HG03342 (cell line): ENCODE data around the gene DLG2.

Experiments
- ATAC-seq: cut with Tn5 transposase; IDR thresholded peaks from one replicate; pipeline ENCODE4 v1.9.1; 2021; ENCODE audit warnings: mild to moderate bottlenecking, moderate library complexity; ENCODE audit not compliant: unreplicated experiment

The DLG2 gene

DNA sequence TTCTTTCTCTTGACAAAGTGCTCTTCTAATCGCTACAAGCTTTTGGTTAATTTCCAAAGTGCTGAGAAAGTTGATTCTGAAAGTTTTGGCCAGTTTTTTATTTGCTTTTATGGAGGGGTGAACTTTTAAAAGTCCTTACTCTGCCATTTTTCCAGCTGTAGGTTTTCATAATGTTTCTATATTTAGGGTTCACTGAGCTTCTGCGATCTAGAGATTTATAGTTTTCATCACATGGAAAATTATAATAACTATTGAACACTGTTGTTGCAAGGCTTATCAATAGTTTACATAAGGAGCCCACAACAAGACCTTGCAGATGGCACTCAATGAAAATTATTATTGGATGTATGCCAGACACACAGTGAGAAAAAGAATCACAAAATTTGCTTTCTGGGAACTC lies 55.1 kb downstream of the DLG2 start:
- no peak for ATAC-seq

DNA sequence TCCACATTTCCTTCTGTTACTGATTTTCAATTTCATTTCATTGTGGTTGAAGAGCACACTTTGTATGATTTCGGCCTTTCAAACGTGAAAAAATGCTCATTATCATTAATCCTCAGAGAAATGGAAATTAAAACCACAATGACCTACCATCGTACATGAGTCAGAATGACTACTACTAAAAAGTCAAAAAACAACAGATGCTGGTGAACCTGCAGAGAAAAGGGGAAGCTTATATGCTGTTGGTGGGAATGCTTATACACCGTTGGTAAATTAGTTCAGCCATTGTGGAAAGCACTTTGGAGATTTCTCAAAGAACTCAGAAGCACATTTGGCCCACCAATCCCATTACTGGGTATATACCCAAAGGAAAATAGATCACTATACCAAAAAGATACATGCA lies 57.6 kb downstream of the DLG2 start:
- ATAC-seq, result no peak

DNA sequence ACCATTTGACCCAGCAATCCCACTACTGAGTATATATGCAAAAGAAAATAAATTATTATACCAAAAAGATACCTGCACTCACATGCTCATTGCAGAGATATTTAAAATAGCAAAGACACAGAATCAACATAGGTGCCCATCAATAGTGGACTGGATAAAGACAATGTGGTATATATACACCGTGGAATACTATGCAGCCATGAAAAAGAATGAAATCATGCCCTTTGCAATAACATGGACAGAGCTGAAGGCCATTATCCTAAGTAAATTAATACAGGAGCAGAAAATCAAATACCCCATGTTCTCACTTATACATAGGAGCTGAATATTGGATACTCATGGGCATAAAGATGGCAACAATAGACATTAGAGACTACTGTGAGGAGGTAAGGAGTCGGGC lies 68.7 kb downstream of the DLG2 start:
- no peak for ATAC-seq

DNA sequence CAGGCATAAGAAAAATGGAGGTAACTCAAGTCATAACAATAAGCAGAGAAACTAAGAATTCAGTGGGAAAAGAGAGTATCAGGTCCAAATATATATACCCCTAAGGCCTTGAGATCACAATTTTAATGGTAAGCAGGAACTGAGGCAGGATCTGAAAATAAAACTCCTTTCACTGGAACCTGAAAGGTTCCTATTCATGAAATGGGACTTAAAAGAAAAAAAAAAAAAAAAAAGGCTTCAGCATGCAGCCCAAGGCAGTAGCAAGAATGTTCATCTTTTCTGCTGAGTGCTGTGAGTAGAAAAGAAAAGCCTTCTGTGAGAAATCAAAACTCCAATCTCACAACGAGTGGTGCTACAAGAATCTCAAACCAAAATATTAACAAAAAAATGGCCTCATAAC lies 75.3 kb downstream of the DLG2 start:
- ATAC-seq, result no peak

DNA sequence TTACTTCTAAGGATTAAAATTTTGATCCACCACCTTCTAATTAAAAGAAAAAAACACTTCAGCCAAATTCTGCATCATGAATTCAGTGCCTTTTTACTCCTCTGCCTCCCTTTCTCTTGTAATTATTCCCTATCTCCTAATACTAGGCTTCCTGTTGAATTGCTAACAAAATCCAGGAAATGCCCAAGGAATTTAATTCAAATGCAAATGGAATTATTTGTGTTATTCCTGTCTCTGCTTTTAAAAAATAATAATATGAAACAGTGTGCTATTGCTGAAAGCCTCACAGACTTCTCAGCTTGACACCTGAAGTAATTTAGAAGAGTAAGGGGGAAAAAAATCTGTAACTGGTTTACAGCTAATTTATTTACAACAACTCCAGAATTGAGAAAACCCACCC lies 85.5 kb downstream of the DLG2 start:
- no peak for ATAC-seq

DNA sequence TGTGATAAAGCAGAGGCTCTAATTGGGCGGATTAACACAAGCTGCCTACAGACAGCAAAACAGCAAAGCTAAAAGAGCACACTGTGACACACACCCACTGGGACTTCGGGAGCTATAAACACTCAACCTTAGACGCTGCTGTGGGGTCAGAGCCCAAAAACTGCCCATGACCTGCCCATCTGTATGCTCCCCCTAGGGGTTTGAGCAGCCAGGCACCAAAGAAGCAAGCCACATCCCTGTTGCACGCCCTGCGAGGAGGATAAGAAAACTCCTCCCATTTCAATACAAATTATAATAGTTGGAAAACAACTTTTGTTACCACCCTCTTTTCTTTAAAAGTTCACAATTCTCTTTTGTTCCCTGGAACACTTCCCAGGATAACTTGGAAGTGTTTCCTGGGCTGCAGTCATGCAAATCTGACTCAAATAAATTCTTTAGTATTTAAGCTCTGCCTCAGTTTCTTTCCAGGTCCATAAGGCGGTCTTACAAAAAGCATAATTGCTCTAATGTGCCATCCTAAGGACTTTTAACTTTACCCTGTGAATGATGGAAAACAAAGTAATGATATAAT lies 86.4 kb downstream of the DLG2 start:
- ATAC-seq, result no peak

DNA sequence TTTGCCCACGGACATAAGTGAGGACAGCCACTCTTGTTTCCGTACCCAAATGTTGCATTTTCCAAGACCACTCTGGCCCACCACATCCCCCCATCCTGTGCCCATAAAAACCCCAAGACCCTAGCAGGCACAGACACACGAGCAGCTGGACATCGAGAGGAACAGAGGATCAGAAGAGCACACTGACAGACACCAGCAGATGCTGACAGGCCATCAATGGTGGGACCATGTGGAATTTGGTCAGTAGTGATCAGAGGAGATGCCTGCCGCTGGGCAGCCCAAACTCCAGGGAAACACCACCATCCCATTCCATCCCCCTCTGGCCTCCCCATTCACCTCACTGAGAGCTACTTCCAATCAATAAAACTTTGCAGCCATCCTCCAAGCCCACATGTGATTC lies 87.0 kb downstream of the DLG2 start:
- ATAC-seq, result no peak

DNA sequence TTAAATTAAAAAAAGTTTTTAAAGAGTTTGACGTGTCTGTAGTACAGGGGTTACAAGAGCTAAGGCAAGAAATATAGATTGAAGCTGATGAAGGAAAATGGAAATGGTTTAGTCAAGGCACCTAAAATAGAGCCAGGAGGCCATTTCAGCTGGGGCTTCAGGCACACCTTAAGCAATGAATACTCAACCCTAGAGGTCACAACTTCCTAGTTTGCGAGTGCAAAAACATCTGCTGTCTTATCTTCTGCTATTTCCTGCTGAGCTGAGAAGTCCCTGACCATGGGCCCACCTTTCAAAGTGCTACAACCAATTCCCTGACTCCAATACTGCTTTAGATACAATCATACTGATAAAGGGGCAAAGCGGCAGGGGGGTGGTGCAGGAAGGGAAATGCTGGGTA lies 87.4 kb downstream of the DLG2 start:
- no peak for ATAC-seq

DNA sequence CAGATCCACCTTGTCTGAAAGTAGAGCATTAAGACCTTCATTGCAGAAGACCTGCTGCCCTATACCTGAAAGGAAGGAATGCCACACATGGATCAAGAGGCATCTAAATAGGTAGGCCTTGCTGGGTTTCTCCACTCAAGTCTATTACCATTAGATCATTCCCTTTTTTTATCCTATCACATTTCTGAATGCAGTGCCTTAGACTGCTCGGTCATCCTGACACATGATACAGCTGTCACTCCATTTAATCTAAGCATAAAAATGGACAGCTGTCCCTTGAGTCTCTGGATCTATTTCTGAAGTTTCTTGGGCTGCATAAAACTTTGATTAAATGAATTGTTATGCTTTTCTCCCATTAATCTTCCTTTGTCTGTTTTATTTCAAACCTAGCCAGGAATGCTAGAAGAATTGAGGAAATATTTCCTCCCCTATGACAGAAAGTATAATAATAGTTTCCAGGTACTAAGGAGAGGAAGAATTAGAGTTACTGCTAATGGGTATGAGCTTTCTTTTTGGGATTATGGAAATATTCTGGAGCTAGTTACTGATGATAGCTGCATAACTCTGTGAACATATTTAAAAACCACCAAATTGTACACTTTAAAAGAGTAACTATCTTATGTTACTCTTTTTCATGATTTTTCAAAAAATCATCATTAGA lies 88.0 kb downstream of the DLG2 start:
- no peak for ATAC-seq

DNA sequence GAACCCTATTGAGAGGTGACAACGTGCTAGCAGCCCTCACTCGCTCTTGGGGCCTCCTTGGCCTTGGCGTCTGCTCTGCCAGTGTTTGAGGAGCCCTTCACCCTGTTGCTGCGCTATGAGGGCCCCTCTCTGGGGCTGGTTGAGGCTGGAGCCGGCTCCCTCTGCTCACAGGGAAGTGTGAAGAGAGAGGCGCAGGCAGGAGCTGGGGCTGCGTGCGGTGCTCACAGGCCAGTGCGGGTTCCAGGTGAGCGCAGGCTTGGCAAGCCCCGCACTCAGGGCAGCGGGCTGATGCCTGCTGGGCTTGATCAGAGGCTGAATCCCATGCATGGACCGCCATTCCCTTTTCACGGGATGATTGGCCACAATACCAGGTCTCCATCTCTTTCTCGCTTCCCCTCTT lies 90.7 kb downstream of the DLG2 start:
- no peak for ATAC-seq

DNA sequence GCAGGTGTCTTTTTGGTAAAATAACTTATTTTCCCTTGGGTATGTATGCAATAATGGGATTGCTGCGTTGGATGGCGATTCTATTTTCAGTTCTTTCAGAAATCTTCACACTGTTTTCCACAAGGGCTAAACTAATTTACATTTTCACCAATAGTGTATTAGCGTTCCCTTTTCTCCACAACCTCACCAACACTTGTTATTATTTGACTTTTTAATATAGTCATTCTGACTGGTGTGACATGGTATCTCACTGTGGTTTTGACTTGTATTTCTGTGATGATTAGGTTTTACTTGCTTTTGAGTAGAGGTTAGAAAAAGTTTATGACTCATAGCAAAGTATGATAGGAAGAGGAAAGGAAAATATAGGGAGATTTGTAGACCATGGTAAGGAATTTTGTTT lies 92.3 kb downstream of the DLG2 start:
- ATAC-seq, result no peak

DNA sequence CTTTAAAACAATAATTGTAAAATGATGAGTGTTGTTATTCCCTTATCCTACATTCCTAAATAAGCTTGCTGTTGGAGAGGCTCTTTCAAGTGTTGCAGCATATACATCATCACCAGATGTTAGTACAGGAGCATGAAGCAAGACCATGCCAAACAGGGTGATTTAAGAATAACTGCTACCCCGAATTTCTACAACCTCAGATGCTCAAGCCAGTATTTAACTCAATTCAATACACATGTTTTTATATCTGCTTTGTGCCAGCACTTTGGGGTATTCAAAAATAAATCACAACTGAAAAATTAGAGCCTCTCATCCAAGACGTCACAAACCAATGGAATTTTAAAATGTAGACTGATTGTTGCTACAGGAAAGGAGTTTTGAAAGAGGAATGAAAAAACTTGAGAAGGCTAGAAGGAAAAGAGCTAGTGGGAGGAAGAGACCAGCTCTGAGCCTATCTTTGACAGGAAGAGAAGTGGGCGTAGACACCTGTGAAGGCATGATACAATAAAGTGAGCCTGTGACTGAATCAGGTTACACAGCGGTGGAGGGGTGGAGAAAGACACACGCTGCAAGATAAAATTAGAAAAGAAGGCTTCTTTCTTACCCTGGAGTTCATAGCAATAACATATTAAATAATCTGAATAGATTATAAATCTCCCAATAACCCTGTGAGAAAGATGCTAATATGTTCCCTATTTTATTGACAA lies 95.8 kb downstream of the DLG2 start:
- ATAC-seq, result no peak

DNA sequence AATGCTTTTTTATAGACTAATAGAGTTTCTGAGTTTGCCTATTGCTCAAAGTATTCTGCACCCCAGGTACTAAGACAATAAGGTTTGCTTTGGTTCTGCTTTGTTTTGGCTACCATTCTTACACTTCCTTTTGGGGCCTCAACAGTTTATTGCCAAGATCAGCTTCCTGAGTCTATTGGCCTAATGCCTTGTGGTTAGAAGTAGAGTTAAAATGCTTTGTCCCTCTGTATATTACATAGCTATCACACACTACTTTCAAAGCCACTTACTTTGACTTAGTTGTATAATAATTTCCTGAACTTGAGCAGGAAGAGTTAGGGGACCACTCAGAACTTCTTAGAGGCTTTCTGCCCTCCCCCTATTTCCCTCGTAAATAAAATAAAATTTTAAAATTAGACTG lies 96.5 kb downstream of the DLG2 start:
- no peak for ATAC-seq

DNA sequence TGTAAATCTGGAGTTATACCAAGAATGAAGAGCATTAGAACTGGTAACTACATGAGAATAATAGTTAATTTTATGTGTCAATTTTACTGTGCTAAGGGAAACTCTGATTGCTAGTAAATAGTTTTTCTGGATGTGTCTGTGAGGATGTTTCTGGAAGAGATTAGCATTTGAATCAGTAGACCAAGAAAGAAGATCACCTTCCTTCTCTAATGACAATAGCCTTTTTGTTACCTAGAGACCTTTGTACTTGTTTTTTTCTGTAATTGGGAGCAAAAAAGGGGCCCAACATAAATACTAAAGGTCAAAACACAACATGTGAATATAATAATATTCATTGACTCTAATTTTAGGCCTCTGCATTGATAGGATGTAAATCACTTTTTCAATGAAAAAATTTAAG lies 100.6 kb downstream of the DLG2 start:
- ATAC-seq, result no peak

DNA sequence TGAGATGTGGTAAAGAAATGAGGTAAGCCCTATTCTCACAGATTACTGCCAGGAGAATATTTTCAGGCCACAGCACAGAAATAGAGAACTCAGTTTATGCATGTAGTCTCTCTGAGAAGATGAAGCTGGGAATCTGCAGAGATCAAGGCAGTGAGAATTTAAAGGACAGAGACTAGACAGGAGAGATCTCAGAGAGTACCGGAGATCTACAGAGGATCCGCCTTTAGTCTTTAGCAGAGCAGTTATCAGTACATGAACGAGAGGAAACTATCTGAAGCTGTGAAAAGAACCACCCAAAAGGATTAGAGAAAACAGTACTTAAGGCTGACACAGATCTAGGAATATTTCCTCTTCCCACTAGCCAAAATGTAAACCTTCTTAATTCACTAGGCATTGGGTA lies 101.5 kb downstream of the DLG2 start:
- ATAC-seq, result no peak

DNA sequence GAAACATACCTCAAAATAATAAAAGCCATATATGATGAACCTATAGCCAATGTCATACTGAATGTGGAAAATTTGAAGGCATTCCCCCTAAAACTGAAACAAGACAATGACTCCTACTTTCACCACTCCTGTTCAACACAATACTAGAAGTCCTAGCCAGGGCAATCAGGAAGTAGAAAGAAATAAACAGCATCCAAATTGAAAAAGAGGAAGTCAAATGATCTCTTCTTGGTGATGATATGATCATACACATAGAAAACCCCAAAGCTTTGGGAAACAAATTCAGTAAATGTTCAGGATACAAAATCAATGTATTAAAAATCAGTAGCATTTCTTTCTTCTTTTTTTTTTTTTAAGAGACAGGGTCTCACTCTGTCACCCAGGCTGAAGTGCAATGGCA lies 109.9 kb downstream of the DLG2 start:
- ATAC-seq, result no peak

DNA sequence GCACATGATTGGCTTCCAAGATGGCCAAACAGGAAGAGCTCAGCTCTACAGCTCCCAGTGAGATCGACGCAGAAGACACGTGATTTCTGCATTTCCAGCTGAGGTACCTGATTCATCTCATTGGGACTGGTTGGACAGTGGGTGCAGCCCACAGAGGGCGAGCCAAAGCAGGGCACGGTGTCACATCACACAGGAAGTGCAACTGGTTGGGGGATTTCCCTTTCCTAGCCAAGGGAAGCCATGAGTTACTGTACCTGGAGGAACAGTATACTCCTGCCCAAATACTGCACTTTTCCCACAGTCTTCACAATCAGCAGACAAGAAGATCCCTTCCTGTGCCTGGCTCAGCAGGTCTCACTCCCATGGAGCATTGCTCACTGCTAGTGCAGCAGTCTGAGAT lies 131.2 kb downstream of the DLG2 start:
- no peak for ATAC-seq

DNA sequence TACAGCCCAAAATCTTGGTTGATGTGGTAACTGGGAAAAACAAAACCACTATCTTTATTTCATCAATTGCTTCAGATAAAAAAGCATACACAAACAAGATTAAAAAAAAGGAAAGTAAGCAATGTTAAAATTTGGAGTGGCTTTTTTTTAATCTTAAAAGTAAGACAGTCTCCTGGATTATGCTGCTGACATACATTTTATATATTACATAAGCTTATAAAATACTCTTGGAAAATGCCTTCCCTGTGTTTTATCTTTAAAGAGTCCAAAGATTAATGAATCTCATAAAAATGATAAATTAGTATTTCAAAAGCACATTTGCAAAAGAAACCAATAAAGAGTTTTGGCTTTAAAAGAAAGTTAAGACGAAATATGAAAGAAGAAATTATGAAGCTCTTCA lies 132.7 kb downstream of the DLG2 start:
- ATAC-seq, result no peak

DNA sequence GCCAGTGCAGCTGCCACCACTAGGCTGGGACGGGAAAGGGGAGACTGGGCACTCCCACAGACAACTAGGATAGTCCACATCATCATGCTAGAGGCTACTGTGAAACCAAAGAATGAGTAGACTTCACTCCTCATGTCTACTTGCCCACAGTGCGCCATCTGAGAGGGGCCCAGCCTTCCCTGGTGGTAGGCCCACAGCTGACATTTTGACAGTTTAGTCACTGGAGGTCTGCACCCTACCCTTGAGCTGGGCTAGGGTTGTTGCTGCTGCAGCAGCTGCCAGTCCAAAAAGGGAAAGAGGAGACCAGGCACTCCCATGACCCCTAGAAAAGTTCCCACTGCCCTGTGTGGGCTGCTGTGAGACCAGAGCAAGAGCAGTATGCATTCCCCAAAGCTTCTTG lies 141.2 kb downstream of the DLG2 start:
- ATAC-seq, result no peak

DNA sequence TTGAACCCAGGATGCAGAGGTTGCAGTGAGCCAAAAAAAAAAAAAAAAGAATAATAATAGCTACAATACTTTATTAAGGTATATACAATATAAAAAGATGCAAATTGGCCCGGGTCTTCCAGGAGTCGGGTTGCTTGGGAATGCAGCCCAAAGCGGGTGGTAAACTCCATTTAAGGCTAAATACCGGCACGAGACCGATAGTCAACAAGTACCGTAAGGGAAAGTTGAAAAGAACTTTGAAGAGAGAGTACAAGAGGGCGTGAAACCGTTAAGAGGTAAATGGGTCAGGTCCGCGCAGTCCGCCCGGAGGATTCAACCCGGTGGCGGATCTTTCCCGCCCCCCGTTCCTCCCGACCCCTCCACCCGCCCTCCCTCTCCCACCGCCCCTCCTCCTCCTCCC lies 143.3 kb downstream of the DLG2 start:
- no peak for ATAC-seq

DNA sequence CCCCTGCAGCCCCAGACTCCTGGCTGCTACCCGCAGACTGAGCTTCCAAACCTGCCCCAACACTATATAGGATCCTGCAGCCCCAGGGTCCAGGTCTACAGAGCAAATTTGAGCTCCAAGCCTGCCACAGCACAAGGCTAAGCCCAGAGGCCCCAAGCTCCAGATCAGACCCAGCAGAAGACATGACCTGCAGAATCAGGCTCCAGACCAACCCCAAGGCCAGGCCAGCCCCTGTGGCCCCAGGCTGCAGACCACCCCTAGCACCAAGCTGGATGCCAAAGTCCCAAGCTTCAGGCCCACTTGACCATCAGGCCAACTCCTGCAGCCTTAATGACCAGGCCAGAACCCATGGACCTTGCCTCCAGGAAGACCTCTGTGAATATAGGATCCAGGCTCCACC lies 145.3 kb downstream of the DLG2 start:
- no peak for ATAC-seq

DNA sequence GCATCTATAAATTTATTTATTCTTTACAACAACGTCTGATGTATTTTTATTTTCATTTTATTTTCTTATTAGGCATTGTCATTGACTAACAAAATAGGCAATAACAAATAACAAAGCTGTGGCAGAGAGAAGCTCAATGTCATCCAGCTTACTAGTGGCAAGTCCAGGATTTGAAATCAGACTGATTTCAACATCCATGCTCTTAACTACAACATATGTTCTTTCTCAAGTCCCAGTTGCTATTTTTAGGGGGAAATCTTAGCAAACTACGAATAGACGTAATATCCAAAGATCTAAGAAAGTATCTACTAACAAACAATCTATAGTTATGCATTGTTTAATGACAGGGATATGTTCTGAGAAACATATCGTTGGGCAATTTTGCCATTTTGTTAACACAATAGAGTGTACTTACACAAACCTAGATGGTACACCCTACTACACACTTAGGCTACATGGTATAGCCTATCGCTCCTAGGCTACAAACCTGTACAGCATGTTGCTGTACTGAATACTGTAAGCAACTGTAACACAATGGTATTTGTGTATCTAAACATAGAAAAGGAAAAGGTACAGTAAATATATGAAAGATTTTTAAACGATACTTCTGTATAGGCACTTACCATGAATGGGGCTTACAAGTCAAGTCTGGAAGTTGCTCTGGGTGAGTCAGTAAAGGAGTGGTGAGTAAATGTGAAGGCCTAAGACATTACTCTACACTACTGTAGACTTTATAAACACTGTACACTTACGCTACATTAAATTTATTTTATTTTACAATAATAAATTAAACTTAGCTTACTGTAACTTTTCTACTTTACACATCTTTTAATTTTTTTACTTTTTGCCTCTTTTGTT lies 151.3 kb downstream of the DLG2 start:
- no peak for ATAC-seq
